IMR-90 (cell line): ENCODE measurements around the gene PLA2G10. TPM values are rescaled to one million over a fixed set of nuclear protein-coding genes. Genes with fewer than 3 reads are reported as not detected.
"Not testable (repeated sequence)": the region's sequence is repeated elsewhere in the genome, so short reads cannot be mapped to it uniquely, and the experiment has no call there.

Experiments
- ATAC-seq: fragments of 200-7000 bp; cut with Tn5 transposase; 2 replicates; pipeline ENCODE4 v1.9.1; 2020; ENCODE audit warnings: low read depth, mild to moderate bottlenecking, moderate library complexity
- BruUV-seq: library from RNA; stranded (reverse); fragments of 400-500 nt; replicated peaks from 2 replicates; lab custom pipeline; 2021; lab: Mats Ljungman, UMichigan
- CTCF ChIA-PET: fragments of 300-600 bp; formaldehyde crosslinking; extraction: SDS; loops from one replicate; lab custom pipeline; 2021; ENCODE audit warnings: antibody characterized with exemption; lab: Yijun Ruan, JAX
- POLR2A ChIA-PET: fragments of 300-600 bp; sonication (Branson Sonifier 250); formaldehyde crosslinking; loops from one replicate; lab custom pipeline; 2022; ENCODE audit warnings: antibody characterized with exemption; ENCODE audit not compliant: unreplicated experiment; lab: Charles Lee
- DNase-seq: peaks from one replicate; pipeline ENCODE4 v3.0.0; 2013
- H2AFZ ChIP-seq: replicated peaks from 2 replicates; pipeline ENCODE3; 2013; ENCODE audit warnings: low read length, mild to moderate bottlenecking; ENCODE audit not compliant: poor library complexity
- H2AK5ac ChIP-seq: 2 replicates; pipeline ENCODE4 v1.6.1; 2013; ENCODE audit warnings: low read depth, low read length, inconsistent platforms
- H2AK9ac ChIP-seq: replicated peaks from 2 replicates; pipeline ENCODE3; 2013; ENCODE audit warnings: mild to moderate bottlenecking, low read depth, low read length, moderate library complexity; ENCODE audit not compliant: poor library complexity
- H2BK120ac ChIP-seq: 2 replicates; pipeline ENCODE4 v1.6.1; 2013; ENCODE audit warnings: low read depth, low read length, inconsistent platforms
- H2BK15ac ChIP-seq: 3 replicates; pipeline ENCODE4 v1.6.1; 2013; ENCODE audit warnings: low read depth, low read length, inconsistent platforms
- H2BK20ac ChIP-seq: 2 replicates; pipeline ENCODE4 v1.6.1; 2013; ENCODE audit warnings: low read depth, mild to moderate bottlenecking, inconsistent platforms, low read length, moderate library complexity
- H2BK5ac ChIP-seq: 2 replicates; pipeline ENCODE4 v1.6.1; 2013; ENCODE audit warnings: mild to moderate bottlenecking, low read depth, low read length, inconsistent platforms; ENCODE audit not compliant: poor library complexity, severe bottlenecking
- H3K14ac ChIP-seq: replicated peaks from 2 replicates; pipeline ENCODE4 v1.6.1; 2013; ENCODE audit warnings: low read depth, low read length, inconsistent platforms
- H3K18ac ChIP-seq: 2 replicates; pipeline ENCODE4 v1.6.1; 2013; ENCODE audit warnings: low read depth, low read length, control low read depth
- H3K23ac ChIP-seq: 2 replicates; pipeline ENCODE4 v1.6.1; 2013; ENCODE audit warnings: low read depth, low read length, inconsistent platforms
- H3K27ac ChIP-seq: 2 replicates; pipeline ENCODE4 v1.5.1; 2013; ENCODE audit warnings: mild to moderate bottlenecking, control low read depth, low read length; ENCODE audit not compliant: insufficient read depth
- H3K27me3 ChIP-seq: 2 replicates; pipeline ENCODE4 v1.6.1; 2013; ENCODE audit warnings: low read length; ENCODE audit not compliant: control insufficient read depth, insufficient read depth
- H3K36me3 ChIP-seq: 2 replicates; pipeline ENCODE4 v1.6.1; 2013; ENCODE audit warnings: low read length, mixed read lengths; ENCODE audit not compliant: control insufficient read depth, insufficient read depth
- H3K4ac ChIP-seq: 2 replicates; pipeline ENCODE4 v1.6.1; 2013; ENCODE audit warnings: low read depth, low read length, inconsistent platforms
- H3K4me1 ChIP-seq: 2 replicates; pipeline ENCODE4 v1.6.1; 2013; ENCODE audit warnings: low read length, mixed read lengths; ENCODE audit not compliant: control insufficient read depth, insufficient read depth
- H3K4me2 ChIP-seq: 2 replicates; pipeline ENCODE4 v1.6.1; 2013; ENCODE audit warnings: low read depth, mild to moderate bottlenecking, control low read depth, low read length, moderate library complexity
- H3K4me3 ChIP-seq: 2 replicates; pipeline ENCODE4 v1.5.1; 2013; ENCODE audit warnings: low read depth, mild to moderate bottlenecking, control low read depth, low read length, moderate library complexity; ENCODE audit not compliant: insufficient read depth
- H3K56ac ChIP-seq: 2 replicates; pipeline ENCODE4 v1.6.1; 2013; ENCODE audit warnings: low read length, inconsistent platforms; ENCODE audit not compliant: insufficient read depth; ENCODE audit errors: extremely low read depth
- H3K79me1 ChIP-seq, 2 experiments: 2 replicates each; pipeline ENCODE4 v1.6.1; 2013; ENCODE audit warnings: low read length in 2 of 2, inconsistent platforms in 1 of 2, low read depth in 1 of 2
- H3K9ac ChIP-seq: 2 replicates; pipeline ENCODE4 v1.6.1; 2013; ENCODE audit warnings: low read depth, low read length, control low read depth
- H3K9me1 ChIP-seq: 2 replicates; pipeline ENCODE4 v1.6.1; 2013; ENCODE audit warnings: low read length, inconsistent platforms; ENCODE audit not compliant: insufficient read depth
- H3K9me3 ChIP-seq: 2 replicates; pipeline ENCODE4 v1.6.1; 2013; ENCODE audit warnings: low read length; ENCODE audit not compliant: control insufficient read depth, insufficient read depth
- H4K20me1 ChIP-seq: 2 replicates; pipeline ENCODE4 v1.6.1; 2013; ENCODE audit warnings: low read length, inconsistent platforms; ENCODE audit not compliant: insufficient read depth
- H4K5ac ChIP-seq: 2 replicates; pipeline ENCODE4 v1.6.1; 2013; ENCODE audit warnings: mild to moderate bottlenecking, low read depth, low read length, control low read depth
- H4K8ac ChIP-seq, 2 experiments: 2 replicates each; pipeline ENCODE4 v1.6.1; 2013; ENCODE audit warnings: low read depth in 2 of 2, low read length in 2 of 2, control low read depth in 1 of 2, inconsistent platforms in 1 of 2
- H4K91ac ChIP-seq: 2 replicates; pipeline ENCODE4 v1.6.1; 2013; ENCODE audit warnings: low read depth, low read length, inconsistent platforms; ENCODE audit not compliant: insufficient read depth
- BHLHE40 ChIP-seq: fragments of 150-350 bp; IDR thresholded peaks from 2 replicates; pipeline ENCODE4 v1.6.1; 2016; ENCODE audit warnings: mild to moderate bottlenecking, low read depth, low read length
- CEBPB ChIP-seq: IDR thresholded peaks from 2 replicates; pipeline ENCODE4 v1.6.1; 2012; ENCODE audit warnings: low read depth, low read length, improper control_type of control experiment
- CHD1 ChIP-seq: IDR thresholded peaks from 2 replicates; pipeline ENCODE4 v1.6.1; 2012; ENCODE audit warnings: low read depth, low read length, improper control_type of control experiment
- FOS ChIP-seq: fragments of 150-350 bp; IDR thresholded peaks from 2 replicates; pipeline ENCODE4 v1.6.1; 2016; ENCODE audit warnings: low read depth, low read length
- NFE2L2 ChIP-seq: fragments of 150-350 bp; IDR thresholded peaks from 2 replicates; pipeline ENCODE4 v1.6.1; 2016; ENCODE audit warnings: low read depth, mild to moderate bottlenecking, low read length
- POLR2A ChIP-seq: IDR thresholded peaks from 2 replicates; pipeline ENCODE4 v1.6.1; 2012; ENCODE audit warnings: mild to moderate bottlenecking, low read depth, low read length
- RFX5 ChIP-seq: IDR thresholded peaks from 2 replicates; pipeline ENCODE4 v1.8.0; 2012; ENCODE audit warnings: low read depth, mild to moderate bottlenecking, low read length, moderate library complexity
- SMC3 ChIP-seq: fragments of 150-350 bp; IDR thresholded peaks from 2 replicates; pipeline ENCODE4 v1.6.1; 2016; ENCODE audit warnings: low read depth, mild to moderate bottlenecking, antibody characterized with exemption, low read length, moderate library complexity
- WGBS, 2 experiments: methylation state at CpG; one replicate each; pipeline versions ENCODE4 v1.1.5 to v1.1.7; 2013; ENCODE audit warnings: missing lambda C conversion rate in 2 of 2; ENCODE audit not compliant: insufficient read length in 1 of 2; ENCODE audit errors: extremely low coverage in 2 of 2; 5-methylcytosine and 5-hydroxymethylcytosine counted together
- dilution Hi-C: fragments of 300-500 bp; cut with HindIII; formaldehyde crosslinking; loops from one replicate; pipeline ENCODE4 v1.14.3; 2018; ENCODE audit warnings: low sequenced_read_pairs; ENCODE audit not compliant: unreplicated experiment
- in situ Hi-C: fragments of 300-500 bp; cut with MboI; formaldehyde crosslinking; loops from 3 replicates; pipeline ENCODE4 v1.14.3; 2019; ENCODE audit warnings: low sequenced_read_pairs, inconsistent platforms, mixed read lengths
- intact Hi-C: fragments of 100-400 bp; cut with micrococcal nuclease; formaldehyde crosslinking; loops from 2 replicates; pipeline ENCODE4 v1.10.0; 2022
- polyA plus RNA-seq, 3 experiments: library from polyadenylated mRNA; depleted of rRNA; stranded (reverse); fragments of >200 nt; gene quantifications; 2 replicates each; pipeline ENCODE4 v1.2.3, GENCODE V29; 2012; ENCODE audit warnings: low replicate concordance in 1 of 3
- total RNA-seq: library from RNA; depleted of rRNA; stranded (reverse); fragments of >200 nt; gene quantifications from 2 replicates; pipeline ENCODE4 v1.2.3, GENCODE V29; 2012

The PLA2G10 gene
- total and polyA plus RNA-seq, 2 of the 4 experiments (the other 2 are of a cell fraction) = not detected

DNA sequence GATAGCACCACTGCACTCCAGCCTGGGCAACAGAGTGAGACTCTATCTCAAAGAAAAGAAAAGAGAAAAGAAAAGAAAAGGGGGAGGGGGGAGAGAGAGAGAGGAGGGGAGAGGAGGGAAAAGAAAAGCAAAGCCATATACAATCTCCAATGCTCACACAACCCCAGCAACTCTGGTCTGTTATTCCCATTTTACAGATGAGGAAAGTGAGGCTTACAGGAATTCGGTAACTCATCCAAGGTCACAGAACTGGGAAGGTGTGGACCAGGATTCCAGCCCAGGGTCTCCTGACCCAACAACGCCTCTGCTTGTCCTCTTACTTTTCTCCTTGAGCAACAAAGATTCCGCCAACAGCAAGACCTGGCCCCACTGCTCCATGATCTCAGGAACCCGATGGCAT, 13.0 kb downstream of the PLA2G10 start:
- in situ Hi-C loops = no loop called here
- H3K9ac ChIP-seq = no peak overlapping the region
- H4K5ac ChIP-seq = no peak overlapping the region
- no peak overlapping the region for H2BK15ac ChIP-seq
- H2AFZ ChIP-seq = no peak overlapping the region
- no peak overlapping the region for H3K27ac ChIP-seq
- H3K56ac ChIP-seq = no peak overlapping the region
- no peaks in the 10 kb centered on the region for H3K79me1 ChIP-seq
- DNase-seq (no peak), ATAC-seq (no peak)
- dilution Hi-C loops = no loop called here
- ChIA-PET POLR2A (no interaction called here), CTCF (no interaction called here)
- no peak overlapping the region for H3K23ac ChIP-seq
- BruUV-seq = no TSS peak
- no peaks in the 10 kb centered on the region for H3K9me1 ChIP-seq
- H3K36me3 ChIP-seq = no peaks in the 10 kb centered on the region
- H2BK5ac ChIP-seq = no peak overlapping the region
- no peak overlapping the region for H2BK120ac ChIP-seq
- no peaks in the 10 kb centered on the region for H3K27me3 ChIP-seq
- H2BK20ac ChIP-seq = no peak overlapping the region
- no peaks in the 10 kb centered on the region for H4K20me1 ChIP-seq
- WGBS, 2 experiments = no CpG with 5 or more reads among the region's 4 CpGs
- no peaks in the 10 kb centered on the region for H3K9me3 ChIP-seq
- no peak overlapping the region for H4K8ac ChIP-seq
- no peak overlapping the region for H4K91ac ChIP-seq
- no peak overlapping the region for H3K4ac ChIP-seq
- no peak overlapping the region for H2AK5ac ChIP-seq
- intact Hi-C loops = no loop called here
- no peak overlapping the region for H3K4me3 ChIP-seq
- H3K18ac ChIP-seq = no peak overlapping the region
- H2AK9ac ChIP-seq = no peak overlapping the region
- no peak overlapping the region for H3K4me2 ChIP-seq
- no peak for TF ChIP-seq NFE2L2
- TF ChIP-seq RFX5 = no peak
- no peak for TF ChIP-seq BHLHE40
- no peak for TF ChIP-seq CHD1
- TF ChIP-seq CEBPB = no peak
- no peak for TF ChIP-seq FOS
- no peak for TF ChIP-seq POLR2A
- no peak for TF ChIP-seq SMC3
- no peak overlapping the region for H3K14ac ChIP-seq
- peaks cover 2% of the 10 kb centered on the region; the same call in 1 of the 2 replicates for H3K4me1 ChIP-seq

DNA sequence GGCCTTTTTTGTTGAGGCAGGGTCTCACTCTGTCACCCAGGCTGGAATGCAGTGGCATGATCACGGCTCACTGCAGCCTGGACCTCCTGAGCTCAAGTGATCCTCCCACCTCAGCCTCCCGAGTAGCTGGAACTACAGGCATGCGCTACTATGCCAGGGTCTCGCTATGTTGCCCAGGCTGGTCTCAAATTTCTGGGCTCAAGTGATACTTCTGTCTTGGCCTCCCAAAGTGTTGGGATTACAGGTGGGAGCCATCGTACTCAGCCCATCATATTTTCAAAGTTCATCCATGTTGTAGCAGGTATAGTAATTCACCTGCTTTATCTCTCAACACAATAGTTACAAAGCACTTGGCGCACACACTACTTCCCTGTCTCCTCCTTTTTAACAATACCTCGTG, 13.7 kb downstream of the PLA2G10 start:
- 76% methylated on average over 2 of the region's 7 CpGs; no CpG with 5 or more reads in 1 of the 2 experiments for WGBS, 2 experiments
- DNase-seq, H2BK120ac ChIP-seq, H2AK5ac ChIP-seq, dilution Hi-C loops, H3K23ac ChIP-seq, H3K18ac ChIP-seq, H2AFZ ChIP-seq, in situ Hi-C loops, H2BK15ac ChIP-seq, H3K4me1 ChIP-seq, H3K14ac ChIP-seq, H2BK20ac ChIP-seq, H2BK5ac ChIP-seq, H3K4ac ChIP-seq, H3K56ac ChIP-seq, H4K8ac ChIP-seq, H3K9ac ChIP-seq, BruUV-seq, H3K27me3 ChIP-seq, CTCF ChIA-PET, H4K20me1 ChIP-seq, H3K4me2 ChIP-seq, H3K27ac ChIP-seq, H3K4me3 ChIP-seq, H3K36me3 ChIP-seq, intact Hi-C loops, H3K9me1 ChIP-seq, POLR2A ChIA-PET, H4K91ac ChIP-seq, H2AK9ac ChIP-seq, H4K5ac ChIP-seq, H3K79me1 ChIP-seq, ATAC-seq, H3K9me3 ChIP-seq: not testable (repeated sequence)
